ENCODE results near the gene HDAC1.

The HDAC1 gene

GRCh38 chr1:32303358-32303757 lies 11.5 kb downstream of the HDAC1 start:
- H3K14ac ChIP-seq (ENCODE audit: low read length), result no peak overlapping the region
- H3K4me2 ChIP-seq (ENCODE audit: low read length), result no peak overlapping the region
- no peak overlapping the region for H2BK5ac ChIP-seq (ENCODE audit: low read depth, low read length, poor library complexity)
- no peak overlapping the region for H4K8ac ChIP-seq (ENCODE audit: low read depth, low read length)
- no peak overlapping the region for H3K9ac ChIP-seq (ENCODE audit: low read length)
- H2BK12ac ChIP-seq (ENCODE audit: low read length), result no peak overlapping the region
- no peak for DNase-seq
- H3K27me3 ChIP-seq (ENCODE audit: insufficient read depth, low read length), result no peaks in the 10 kb centered on the region
- no peak overlapping the region for H4K91ac ChIP-seq (ENCODE audit: low read depth, low read length)
- no peaks in the 10 kb centered on the region for H3K9me3 ChIP-seq (ENCODE audit: insufficient read depth, low read depth, low read length)
- H3K18ac ChIP-seq (ENCODE audit: low read length), result no peak overlapping the region
- H3K4me3 ChIP-seq (ENCODE audit: low read depth, low read length), result no peak overlapping the region
- no peak overlapping the region for H2AK5ac ChIP-seq (ENCODE audit: low read length)
- H2BK120ac ChIP-seq (ENCODE audit: insufficient read depth, low read length, poor library complexity), result no peak overlapping the region
- H2AFZ ChIP-seq (ENCODE audit: insufficient read depth, low read length, poor library complexity), result no peak overlapping the region
- H3K36me3 ChIP-seq (ENCODE audit: control insufficient read depth in 1 of 2, insufficient read depth in 2 of 2, low read length in 2 of 2), result peaks cover 14 to 23% of the 10 kb centered on the region in 2 experiments
- H3K4ac ChIP-seq (ENCODE audit: low read depth, low read length), result no peak overlapping the region
- no peak overlapping the region for H3K27ac ChIP-seq (ENCODE audit: low read depth, low read length)
- no peak overlapping the region for H4K12ac ChIP-seq (ENCODE audit: low read depth, low read length)
- no CpG with 5 or more reads among the region's 3 CpGs for WGBS (ENCODE audit: extremely low coverage, insufficient coverage, insufficient read length)
- H3K79me1 ChIP-seq (ENCODE audit: low read length), result no peaks in the 10 kb centered on the region
- H3K79me2 ChIP-seq (ENCODE audit: control insufficient read depth, insufficient read depth, low read length, poor library complexity), result no peaks in the 10 kb centered on the region
- H3K23ac ChIP-seq (ENCODE audit: low read length), result no peak overlapping the region
- no peaks in the 10 kb centered on the region for H3K4me1 ChIP-seq (ENCODE audit: control insufficient read depth in 1 of 2, insufficient read depth in 2 of 2, low read length in 2 of 2)

GRCh38 chr1:32303997-32304622 lies 12.2 kb downstream of the HDAC1 start:
- no peak overlapping the region for H3K4me3 ChIP-seq (ENCODE audit: low read depth, low read length)
- H3K4ac ChIP-seq (ENCODE audit: low read depth, low read length), result no peak overlapping the region
- H4K91ac ChIP-seq (ENCODE audit: low read depth, low read length), result no peak overlapping the region

GRCh38 chr1:32305310-32305709 lies 13.4 kb downstream of the HDAC1 start:
- DNase-seq, result no peak
- peaks cover 14 to 23% of the 10 kb centered on the region in 2 experiments for H3K36me3 ChIP-seq (ENCODE audit: control insufficient read depth in 1 of 2, insufficient read depth in 2 of 2, low read length in 2 of 2)
- no peak overlapping the region for H3K4ac ChIP-seq (ENCODE audit: low read depth, low read length)
- H4K91ac ChIP-seq (ENCODE audit: low read depth, low read length), result no peak overlapping the region
- H2BK12ac ChIP-seq (ENCODE audit: low read length), result no peak overlapping the region
- no peak overlapping the region for H4K12ac ChIP-seq (ENCODE audit: low read depth, low read length)
- H2BK5ac ChIP-seq (ENCODE audit: low read depth, low read length, poor library complexity), result no peak overlapping the region
- H3K14ac ChIP-seq (ENCODE audit: low read length), result no peak overlapping the region
- H3K4me2 ChIP-seq (ENCODE audit: low read length), result no peak overlapping the region
- H2BK120ac ChIP-seq (ENCODE audit: insufficient read depth, low read length, poor library complexity), result no peak overlapping the region
- H3K9ac ChIP-seq (ENCODE audit: low read length), result no peak overlapping the region
- no peak overlapping the region for H3K23ac ChIP-seq (ENCODE audit: low read length)
- H3K4me1 ChIP-seq (ENCODE audit: control insufficient read depth in 1 of 2, insufficient read depth in 2 of 2, low read length in 2 of 2), result no peaks in the 10 kb centered on the region
- H4K8ac ChIP-seq (ENCODE audit: low read depth, low read length), result no peak overlapping the region
- no peak overlapping the region for H3K27ac ChIP-seq (ENCODE audit: low read depth, low read length)
- H3K79me2 ChIP-seq (ENCODE audit: control insufficient read depth, insufficient read depth, low read length, poor library complexity), result no peaks in the 10 kb centered on the region
- H3K9me3 ChIP-seq (ENCODE audit: insufficient read depth, low read depth, low read length), result no peaks in the 10 kb centered on the region
- H2AK5ac ChIP-seq (ENCODE audit: low read length), result no peak overlapping the region
- H2AFZ ChIP-seq (ENCODE audit: insufficient read depth, low read length, poor library complexity), result no peak overlapping the region
- H3K79me1 ChIP-seq (ENCODE audit: low read length), result no peaks in the 10 kb centered on the region
- WGBS (ENCODE audit: extremely low coverage, insufficient coverage, insufficient read length), result no CpG with 5 or more reads among the region's 2 CpGs
- H3K18ac ChIP-seq (ENCODE audit: low read length), result no peak overlapping the region
- no peak overlapping the region for H3K4me3 ChIP-seq (ENCODE audit: low read depth, low read length)
- H3K27me3 ChIP-seq (ENCODE audit: insufficient read depth, low read length), result no peaks in the 10 kb centered on the region

More at GRCh38 chr1:32303997-32304622, 12.2 kb downstream of the HDAC1 start:
- Histone ChIP-seq H2BK120ac (ENCODE audit: insufficient read depth, low read length, poor library complexity) (no peak overlapping the region), H3K4me1 (ENCODE audit: control insufficient read depth in 1 of 2, insufficient read depth in 2 of 2, low read length in 2 of 2) (no peaks in the 10 kb centered on the region), H3K9me3 (ENCODE audit: insufficient read depth, low read depth, low read length) (no peaks in the 10 kb centered on the region), H3K79me1 (ENCODE audit: low read length) (no peaks in the 10 kb centered on the region), H4K12ac (ENCODE audit: low read depth, low read length) (no peak overlapping the region), H3K27ac (ENCODE audit: low read depth, low read length) (no peak overlapping the region), H2AFZ (ENCODE audit: insufficient read depth, low read length, poor library complexity) (no peak overlapping the region), H3K23ac (ENCODE audit: low read length) (no peak overlapping the region), H3K4me2 (ENCODE audit: low read length) (no peak overlapping the region), H3K14ac (ENCODE audit: low read length) (no peak overlapping the region), H4K8ac (ENCODE audit: low read depth, low read length) (no peak overlapping the region), H3K9ac (ENCODE audit: low read length) (no peak overlapping the region), H2AK5ac (ENCODE audit: low read length) (no peak overlapping the region), H3K18ac (ENCODE audit: low read length) (no peak overlapping the region), H3K79me2 (ENCODE audit: control insufficient read depth, insufficient read depth, low read length, poor library complexity) (no peaks in the 10 kb centered on the region), H3K36me3 (ENCODE audit: control insufficient read depth in 1 of 2, insufficient read depth in 2 of 2, low read length in 2 of 2) (peaks cover 14 to 23% of the 10 kb centered on the region in 2 experiments), H3K27me3 (ENCODE audit: insufficient read depth, low read length) (no peaks in the 10 kb centered on the region), H2BK12ac (ENCODE audit: low read length) (no peak overlapping the region), H2BK5ac (ENCODE audit: low read depth, low read length, poor library complexity) (no peak overlapping the region)
- WGBS (ENCODE audit: extremely low coverage, insufficient coverage, insufficient read length), result no CpG with 5 or more reads among the region's 3 CpGs
- DNase-seq, result no peak

GRCh38 chr1:32307324-32307723 lies 15.4 kb downstream of the HDAC1 start:
- WGBS (ENCODE audit: extremely low coverage, insufficient coverage, insufficient read length), result no CpG with 5 or more reads among the region's 2 CpGs
- Histone ChIP-seq H3K14ac (ENCODE audit: low read length) (no peak overlapping the region), H2BK120ac (ENCODE audit: insufficient read depth, low read length, poor library complexity) (no peak overlapping the region), H3K4ac (ENCODE audit: low read depth, low read length) (no peak overlapping the region), H3K4me1 (ENCODE audit: control insufficient read depth in 1 of 2, insufficient read depth in 2 of 2, low read length in 2 of 2) (no peaks in the 10 kb centered on the region), H3K9ac (ENCODE audit: low read length) (no peak overlapping the region), H3K36me3 (ENCODE audit: control insufficient read depth in 1 of 2, insufficient read depth in 2 of 2, low read length in 2 of 2) (peaks cover 14 to 23% of the 10 kb centered on the region in 2 experiments), H3K79me2 (ENCODE audit: control insufficient read depth, insufficient read depth, low read length, poor library complexity) (no peaks in the 10 kb centered on the region), H3K27ac (ENCODE audit: low read depth, low read length) (no peak overlapping the region), H4K8ac (ENCODE audit: low read depth, low read length) (no peak overlapping the region), H3K9me3 (ENCODE audit: insufficient read depth, low read depth, low read length) (no peaks in the 10 kb centered on the region), H3K18ac (ENCODE audit: low read length) (no peak overlapping the region), H3K79me1 (ENCODE audit: low read length) (no peaks in the 10 kb centered on the region), H4K12ac (ENCODE audit: low read depth, low read length) (no peak overlapping the region), H2BK12ac (ENCODE audit: low read length) (no peak overlapping the region), H3K23ac (ENCODE audit: low read length) (no peak overlapping the region), H3K27me3 (ENCODE audit: insufficient read depth, low read length) (no peaks in the 10 kb centered on the region), H3K4me3 (ENCODE audit: low read depth, low read length) (no peak overlapping the region), H3K4me2 (ENCODE audit: low read length) (no peak overlapping the region), H2AK5ac (ENCODE audit: low read length) (no peak overlapping the region), H4K91ac (ENCODE audit: low read depth, low read length) (no peak overlapping the region), H2AFZ (ENCODE audit: insufficient read depth, low read length, poor library complexity) (no peak overlapping the region), H2BK5ac (ENCODE audit: low read depth, low read length, poor library complexity) (no peak overlapping the region)
- DNase-seq, result peak in 1 of 2 donors; percentile 44
